CD4-positive, alpha-beta T cell treated with Interleukin-4 for 4 hours (primary cell): Measurements from ENCODE around the gene ZNF280C.
"Not testable (repeated sequence)": the region's sequence is repeated elsewhere in the genome, so short reads cannot be mapped to it uniquely, and the experiment has no call there.

Experiments
- DNase-seq: peaks from one replicate; pipeline ENCODE4 v3.0.0-alpha.2; 2020

Gene ZNF280C, protein sequence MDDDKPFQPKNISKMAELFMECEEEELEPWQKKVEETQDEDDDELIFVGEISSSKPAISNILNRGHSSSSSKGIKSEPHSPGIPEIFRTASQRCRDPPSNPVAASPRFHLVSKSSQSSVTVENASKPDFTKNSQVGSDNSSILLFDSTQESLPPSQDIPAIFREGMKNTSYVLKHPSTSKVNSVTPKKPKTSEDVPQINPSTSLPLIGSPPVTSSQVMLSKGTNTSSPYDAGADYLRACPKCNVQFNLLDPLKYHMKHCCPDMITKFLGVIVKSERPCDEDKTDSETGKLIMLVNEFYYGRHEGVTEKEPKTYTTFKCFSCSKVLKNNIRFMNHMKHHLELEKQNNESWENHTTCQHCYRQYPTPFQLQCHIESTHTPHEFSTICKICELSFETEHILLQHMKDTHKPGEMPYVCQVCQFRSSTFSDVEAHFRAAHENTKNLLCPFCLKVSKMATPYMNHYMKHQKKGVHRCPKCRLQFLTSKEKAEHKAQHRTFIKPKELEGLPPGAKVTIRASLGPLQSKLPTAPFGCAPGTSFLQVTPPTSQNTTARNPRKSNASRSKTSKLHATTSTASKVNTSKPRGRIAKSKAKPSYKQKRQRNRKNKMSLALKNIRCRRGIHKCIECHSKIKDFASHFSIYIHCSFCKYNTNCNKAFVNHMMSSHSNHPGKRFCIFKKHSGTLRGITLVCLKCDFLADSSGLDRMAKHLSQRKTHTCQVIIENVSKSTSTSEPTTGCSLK

DNA sequence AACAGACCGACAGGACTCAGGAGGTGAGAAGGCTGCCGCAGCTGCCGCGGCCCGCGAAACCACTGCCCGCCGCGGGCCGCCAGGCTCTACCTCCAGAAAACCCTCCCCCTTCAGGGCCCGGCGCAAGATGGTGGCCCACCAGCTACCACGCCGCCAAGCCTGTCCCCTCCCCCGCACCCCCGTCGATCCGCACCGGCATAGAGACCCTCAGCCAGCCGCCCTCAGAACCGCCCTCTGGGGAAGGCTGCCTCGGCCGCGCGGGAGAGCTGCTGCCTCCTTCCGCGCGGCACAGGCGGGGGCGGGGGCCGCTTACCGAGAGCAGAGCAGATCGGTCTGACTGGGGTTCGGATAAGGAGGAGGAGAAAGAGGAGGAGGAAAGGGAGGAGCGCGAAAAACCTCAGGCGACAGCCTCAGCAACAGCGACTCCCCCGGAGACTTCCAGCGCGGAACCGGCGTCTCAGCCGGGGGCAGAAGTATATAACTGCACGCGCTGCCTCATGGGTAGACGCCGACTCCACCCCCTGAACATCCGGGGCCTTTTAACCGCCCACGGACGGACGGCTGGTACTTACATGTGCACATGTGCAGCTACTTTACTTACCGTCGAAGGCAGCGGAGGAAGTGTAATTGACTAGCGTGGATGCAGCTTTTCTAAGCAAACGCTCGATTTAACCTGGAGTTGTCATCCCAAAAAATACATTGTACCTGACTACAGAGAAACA is at the start of gene ZNF280C:
TSS of gene ZNF280C (minus strand) at position 451 of the 722 bp plus-strand sequence. CDS start 8,450 bp downstream, outside the sequence.
- peak; percentile 93 for DNase-seq

DNA sequence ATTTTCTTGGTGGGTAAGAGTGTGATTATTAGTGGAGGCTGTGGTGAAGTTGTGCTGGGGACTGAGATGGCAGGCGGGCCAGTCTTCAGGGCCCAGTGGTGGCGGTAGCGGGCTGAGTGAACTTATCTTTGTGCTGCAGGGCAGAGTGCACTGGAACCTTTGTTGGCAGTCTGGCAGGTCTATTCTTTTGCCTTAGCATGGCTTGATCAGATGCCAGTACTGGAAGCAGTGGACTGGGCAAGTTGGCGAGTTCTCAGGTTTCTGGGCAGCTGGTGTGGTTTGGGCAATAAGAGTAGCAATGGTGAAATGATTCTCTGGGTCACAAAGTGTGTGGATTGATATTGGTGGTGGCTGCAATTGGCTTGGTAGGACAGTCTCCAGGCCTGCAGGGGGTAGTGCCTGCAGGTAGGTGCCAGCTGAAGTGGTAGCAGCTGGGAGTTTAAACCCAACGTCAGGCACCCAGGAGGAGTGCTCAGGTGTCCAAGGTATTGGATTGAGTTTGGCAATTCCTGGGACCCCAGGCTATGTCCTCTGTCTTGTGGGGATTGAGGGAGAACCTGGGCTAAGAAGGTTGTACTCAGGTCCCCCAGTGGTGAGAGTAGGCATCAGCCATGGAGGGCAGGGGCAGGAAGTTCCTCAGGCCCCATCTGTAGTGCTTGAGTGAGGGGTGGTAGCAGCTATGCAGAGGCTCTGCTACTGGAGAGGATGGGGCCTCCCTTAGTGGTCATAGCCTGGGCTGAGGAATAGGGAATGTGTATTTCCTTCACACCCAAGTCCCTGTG is 36.1 kb upstream of the ZNF280C start:
- no peak for DNase-seq

DNA sequence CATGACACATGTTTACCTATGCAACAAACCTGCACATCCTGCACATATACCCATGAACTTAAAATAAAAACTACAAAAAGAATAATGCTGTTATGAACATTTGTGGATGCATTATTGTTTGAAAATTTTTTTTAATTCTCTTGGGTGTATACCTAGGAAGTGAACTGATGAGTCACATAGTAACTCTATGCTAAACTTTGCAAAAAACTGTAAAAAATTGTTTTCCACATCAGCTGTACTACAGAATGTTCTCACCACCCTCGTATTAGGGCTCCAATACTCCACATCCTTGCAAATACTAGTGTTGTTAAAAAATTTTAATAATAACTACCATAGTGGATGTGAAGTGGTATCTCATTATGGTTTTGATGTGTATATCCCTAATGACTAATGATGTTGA is 33.3 kb upstream of the ZNF280C start:
- no peak for DNase-seq

GRCh38 chrX:130301405-130301804 is 32.7 kb upstream of the ZNF280C start:
- DNase-seq: no peak

DNA sequence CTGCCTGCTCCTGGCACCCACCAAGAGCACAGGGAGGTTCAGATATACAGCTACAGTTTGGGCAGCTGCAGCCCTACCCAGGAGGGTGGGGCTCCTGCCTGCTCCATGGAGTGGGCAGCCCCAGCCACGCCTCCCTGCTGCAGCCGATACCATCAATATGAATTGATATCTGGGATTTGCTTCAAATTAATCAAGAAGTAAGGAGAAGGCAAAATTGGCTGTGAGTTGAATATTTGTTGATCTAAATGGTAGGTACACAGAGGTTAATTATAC is 31.2 kb upstream of the ZNF280C start:
- DNase-seq: no peak

DNA sequence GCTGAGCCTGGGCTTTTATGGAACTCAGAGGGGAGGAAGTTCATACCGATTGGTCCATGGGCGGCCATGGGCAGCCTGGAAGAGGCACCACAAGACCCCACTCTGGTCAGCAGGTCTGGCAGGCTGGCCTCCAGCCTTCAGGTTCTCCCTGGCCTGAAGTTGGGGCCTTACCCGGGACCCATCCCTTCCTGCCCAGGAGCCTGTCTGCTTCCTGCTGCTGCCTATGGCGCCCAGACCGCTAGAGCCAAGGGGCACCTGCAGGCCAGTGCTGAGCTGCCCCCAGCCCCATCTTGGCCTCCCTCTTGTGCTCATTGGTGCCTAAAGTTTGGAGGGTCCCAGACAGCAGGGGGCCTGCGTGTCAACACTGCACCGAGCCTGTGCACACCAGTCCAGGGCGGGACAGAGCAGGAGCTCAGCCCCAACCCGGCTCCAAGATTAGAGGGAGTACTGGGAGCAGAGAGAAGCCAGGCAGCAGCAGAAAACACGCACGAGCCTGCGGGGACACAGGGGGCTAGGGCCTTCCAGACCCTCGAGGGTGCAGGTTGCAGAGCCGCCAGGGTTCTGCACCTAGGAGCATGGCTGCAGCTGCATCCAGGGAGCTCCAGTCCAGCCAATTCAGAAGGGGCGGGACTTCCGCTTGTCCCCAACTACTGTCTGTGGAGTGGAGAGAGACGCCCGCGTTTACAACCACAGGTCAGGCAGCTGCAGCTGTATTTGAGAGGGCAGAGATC is 30.7 kb upstream of the ZNF280C start:
- DNase-seq: no peak

- DNase-seq: no peak
These were observed 28.0 kb upstream of the ZNF280C start for GRCh38 chrX:130296743-130297142.

- DNase-seq: no peak
These were observed 27.6 kb upstream of the ZNF280C start for GRCh38 chrX:130296297-130296678.

- DNase-seq: no peak
These were observed 27.0 kb upstream of the ZNF280C start for GRCh38 chrX:130295519-130296296.

- no peak for DNase-seq
These were observed 18.5 kb upstream of the ZNF280C start for GRCh38 chrX:130287071-130287770.

GRCh38 chrX:130285710-130286109 is 17.0 kb upstream of the ZNF280C start:
- no peak for DNase-seq

- DNase-seq: no peak
These were observed 16.4 kb upstream of the ZNF280C start for GRCh38 chrX:130285069-130285620.

- DNase-seq: no peak
These were observed 13.5 kb upstream of the ZNF280C start for GRCh38 chrX:130282151-130282550.

DNA sequence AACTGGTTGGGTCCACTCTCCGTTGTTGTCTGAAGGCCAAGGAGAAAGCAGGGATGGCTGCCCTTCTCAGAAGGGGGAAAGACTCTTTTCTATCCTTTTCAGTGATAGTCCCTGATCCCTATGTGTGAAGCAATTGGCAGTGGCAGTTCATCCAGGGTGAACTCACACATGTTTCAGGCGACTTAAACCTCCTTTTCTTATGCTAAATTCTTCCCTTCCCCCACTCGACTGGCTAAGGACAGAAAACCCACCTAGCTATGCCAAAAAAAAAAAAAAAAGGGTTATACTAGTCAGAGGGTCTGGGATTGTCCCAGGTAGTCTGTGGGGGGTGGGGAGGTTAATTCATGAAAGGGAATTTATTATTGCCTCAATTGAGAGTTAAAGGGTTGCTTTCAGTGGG is 12.2 kb upstream of the ZNF280C start:
- no peak for DNase-seq

- DNase-seq: not testable (repeated sequence)
These were observed 3.6 kb upstream of the ZNF280C start for GRCh38 chrX:130272253-130272652.

DNA sequence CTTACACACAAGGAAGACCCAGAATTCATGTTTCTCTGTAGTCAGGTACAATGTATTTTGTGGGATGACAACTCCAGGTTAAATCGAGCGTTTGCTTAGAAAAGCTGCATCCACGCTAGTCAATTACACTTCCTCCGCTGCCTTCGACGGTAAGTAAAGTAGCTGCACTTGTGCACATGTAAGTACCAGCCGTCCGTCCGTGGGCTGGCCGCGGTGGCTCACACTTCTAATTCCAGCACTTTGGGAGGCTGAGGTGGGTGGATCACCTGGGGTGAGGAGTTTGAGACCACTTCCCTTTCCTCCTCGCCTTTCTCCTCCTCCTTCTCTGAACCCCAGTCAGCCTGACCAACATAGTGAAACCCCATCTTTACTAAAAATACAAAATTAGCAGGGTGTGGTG is 692 bp upstream of the ZNF280C start:
- not testable (repeated sequence) for DNase-seq

- no peak for DNase-seq
These were observed 697 bp downstream of the ZNF280C start for GRCh38 chrX:130267956-130268448.

GRCh38 chrX:130264573-130264972 is 4.1 kb downstream of the ZNF280C start:
- no peak for DNase-seq

GRCh38 chrX:130263016-130263415 is 5.7 kb downstream of the ZNF280C start:
- DNase-seq: no peak

DNA sequence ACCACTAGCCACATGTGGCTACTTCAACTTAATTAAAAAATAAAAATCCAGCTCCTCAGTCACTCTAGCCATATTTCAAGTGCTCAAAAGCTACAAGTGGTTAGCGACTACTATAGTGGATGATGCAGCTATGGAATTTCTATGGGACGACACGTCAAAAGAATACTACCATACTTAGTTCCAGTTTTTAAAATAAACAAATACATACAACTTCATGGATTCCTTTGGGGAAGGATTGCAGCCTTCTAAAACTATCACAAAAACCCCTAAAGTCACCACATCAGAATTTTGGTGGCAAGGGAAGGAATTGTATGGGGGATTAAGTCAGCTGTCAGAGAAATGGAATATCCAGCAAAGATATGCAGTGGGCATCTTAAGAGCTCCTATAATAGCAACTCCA is 6.5 kb downstream of the ZNF280C start:
- DNase-seq: no peak
